ENCODE results near the gene KLHL2. TPM values are rescaled to one million over a fixed set of nuclear protein-coding genes. Genes with fewer than 3 reads are reported as not detected.

KLHL2 gene
- total and polyA plus RNA-seq, 9 of the 15 experiments (the other 6 are each of a cell fraction or from before 2014, with no cell fraction given) = 2.5 to 11.3 (median 6.1) TPM

DNA sequence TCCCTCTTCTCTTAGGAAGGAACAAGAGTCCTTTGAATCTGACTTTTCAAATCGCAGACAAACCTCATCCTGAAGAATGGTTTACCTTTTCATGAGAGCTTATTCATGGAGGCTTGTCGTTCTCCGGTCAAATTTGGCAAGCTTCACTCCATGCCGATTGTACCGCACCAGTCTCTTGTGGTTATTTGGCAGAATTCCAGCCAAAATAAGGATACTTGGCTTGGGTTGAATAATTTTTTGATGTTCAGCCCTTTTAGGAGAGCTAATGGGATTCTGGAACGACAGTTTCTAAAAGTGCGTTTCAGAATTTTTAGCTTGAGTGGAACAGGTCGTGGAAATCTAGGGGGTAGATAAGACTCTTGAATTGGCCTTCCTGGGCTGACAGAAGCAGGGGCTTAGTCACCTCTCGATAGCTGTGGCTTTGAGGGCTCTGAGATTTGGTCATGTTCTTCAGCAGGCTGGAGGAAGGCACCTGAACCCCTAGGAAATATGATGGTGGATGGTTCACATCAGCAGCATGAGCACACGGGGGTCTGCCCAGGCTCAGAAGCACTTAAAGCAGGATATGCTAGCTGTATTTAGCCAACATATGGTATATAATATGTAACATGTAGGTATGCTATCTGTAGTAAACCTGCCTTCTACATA is 1.5 kb downstream of the KLHL2 start:
- Histone ChIP-seq H3K9ac (ENCODE audit: insufficient read depth in 1 of 2, low read depth in 2 of 2, low read length in 2 of 2) (no peak overlapping the region; a peak in 1 of 4 replicates), H3K4me3 (no peak overlapping the region), H3K9me3 (replicated peaks; ENCODE audit: control insufficient read depth, insufficient read depth, low read depth, low read length) (no peaks in the 10 kb centered on the region), H3K79me2 (ENCODE audit: control insufficient read depth, insufficient read depth, low read length) (peaks cover 17% of the 10 kb centered on the region; the same call in 2 of the 3 replicates), H3K27ac (ENCODE audit: extremely low read depth, low read depth, low read length) (no peak overlapping the region), H3K27me3 (ENCODE audit: control insufficient read depth in 2 of 2, insufficient read depth in 2 of 2, low read length in 2 of 2) (peaks cover 0 to 2% of the 10 kb centered on the region in 2 experiments; a peak in 2 of 5 replicates), H3K4me2 (ENCODE audit: insufficient read depth, low read length) (no peak overlapping the region), H4K20me1 (replicated peaks; ENCODE audit: control insufficient read depth, insufficient read depth, low read length) (0 out of 2 replicates have a peak, but pooled peaks cover 4% of the 10 kb centered on the region), H2AFZ (ENCODE audit: low read depth, low read length) (no peak overlapping the region), H3K36me3 (ENCODE audit: control insufficient read depth, insufficient read depth, low read length) (no peaks in the 10 kb centered on the region), H3K4me1 (replicated peaks in 1 of 2; ENCODE audit: control insufficient read depth in 2 of 2, insufficient read depth in 2 of 2, low read length in 2 of 2) (peaks cover 17 to 19% of the 10 kb centered on the region in 2 experiments), H3K9me1 (ENCODE audit: control insufficient read depth, insufficient read depth, low read length) (no peaks in the 10 kb centered on the region)
- ChIA-PET POLR2A (interaction anchor here (0.7 to 0.9 kb wide), 2 partner anchors 26 to 135 kb away, joined by 3 to 4 read pairs; no protein-coding TSS in a partner anchor), CTCF (ENCODE audit: low intra/inter-chr PET ratio) (no interaction called here)
- TSS peak; percentile 45 for BruUV-seq (replicated peaks)
- in situ Hi-C loops (cut with MboI) = loop anchor here (5.0 kb wide), 1 partner anchor 118 kb away; the partner anchor contains the start of gene MSMO1
- ATAC-seq (peak; percentile 6; the same call in 1 of the 3 replicates), DNase-seq (ENCODE audit: extremely low read depth in 1 of 4, low spot score in 3 of 4) (peak in 2 of 4 experiments; percentile 15 to 36), FAIRE-seq (no peak)
- WGBS (ENCODE audit: insufficient coverage, low coverage, missing lambda C conversion rate) = 27% methylated on average over 10 of the region's 10 CpGs
- intact Hi-C loops (cut with micrococcal nuclease) = loop anchor here (2.0 to 10.0 kb wide), 2 partner anchors 118 to 256 kb away; partner anchors contain the start of gene MSMO1
- TF ChIP-seq ZC3H11A (IDR thresholded peaks at IDR 0.05; ENCODE audit: low read depth, low read length) (no peak), ZNF212 (CRISPR knock-in tag; IDR thresholded peaks at IDR 0.05) (no peak), NCOA4 (IDR thresholded peaks at IDR 0.05; ENCODE audit: partially characterized antibody) (no peak), NFIC (IDR thresholded peaks at IDR 0.05) (peak; percentile 81), RCOR1 (IDR thresholded peaks at IDR 0.05; ENCODE audit: borderline replicate concordance in 1 of 2, low read depth in 2 of 2, low read length in 2 of 2) (peak in 1 of 2 experiments; percentile 37; a peak in 1 of 4 replicates)
